ENCODE data around the gene PAQR4. TPM values are rescaled to one million over a fixed set of nuclear protein-coding genes. Genes with fewer than 3 reads are reported as not detected.
"Not testable (repeated sequence)": the region's sequence is repeated elsewhere in the genome, so short reads cannot be mapped to it uniquely, and the experiment has no call there.

The PAQR4 gene
- 10.6 TPM for polyA plus RNA-seq (2013, experiment 1 of 2)
- polyA plus RNA-seq (2013, experiment 2 of 2), result 9.6 TPM

DNA sequence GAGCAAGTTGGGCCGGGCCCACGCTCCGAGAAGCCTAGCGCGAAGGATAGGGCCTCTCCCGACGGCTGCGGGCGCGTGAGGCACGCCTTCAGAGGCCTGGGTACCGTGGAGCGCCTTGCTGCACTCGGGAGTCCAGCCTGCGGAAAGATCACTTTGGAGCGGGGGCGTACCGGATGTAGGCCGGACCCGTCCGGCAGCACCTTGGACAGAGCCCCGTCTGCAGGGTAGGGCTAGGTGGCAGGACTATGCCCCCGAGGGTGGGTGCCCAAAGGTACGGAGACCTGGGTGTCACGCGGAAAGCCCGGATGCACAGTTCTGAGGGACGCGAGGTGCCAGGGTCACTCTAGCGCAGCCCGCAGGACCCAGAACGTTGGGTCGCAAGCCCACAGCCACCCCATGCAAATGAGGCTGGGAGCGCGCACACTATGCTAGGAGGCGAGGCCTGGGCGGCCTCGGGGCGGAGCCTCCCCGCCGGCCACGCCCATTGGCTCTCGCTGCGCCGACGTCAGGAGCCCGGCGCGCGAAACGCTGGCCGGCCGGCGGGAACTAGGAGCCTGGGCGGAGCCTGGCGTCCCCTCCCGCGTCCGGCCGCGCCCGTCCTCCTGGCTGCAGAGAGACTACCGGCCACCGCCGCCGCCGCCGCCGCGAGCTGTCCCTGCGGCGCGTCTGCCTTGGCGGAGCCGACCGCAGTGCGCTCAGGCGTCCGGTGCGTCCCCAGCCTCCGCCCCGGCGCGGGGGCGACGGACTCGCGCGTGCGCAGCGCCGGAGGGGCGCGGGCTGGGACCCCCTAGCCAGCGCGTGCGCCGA lies at the start of gene PAQR4:
PAQR4 (plus strand) TSS at position 611 of the 807 bp plus-strand sequence. CDS start 327 bp downstream, outside the sequence.
- H3K4me3 ChIP-seq (ENCODE audit: extremely low read depth, insufficient read depth, low read length, poor library complexity, severe bottlenecking), result peak within 1 kb of the TSS; percentile 64
- WGBS, 2 experiments (ENCODE audit: insufficient coverage in 2 of 2), result 3% methylated on average over 89 to 98 of the region's 98 CpGs
- no peaks in the 10 kb centered on the region for H3K4me1 ChIP-seq (ENCODE audit: control insufficient read depth, insufficient read depth, low read length, poor library complexity, severe bottlenecking)
- no peak within 1 kb of the TSS for H3K27ac ChIP-seq (ENCODE audit: low read depth, low read length, severe bottlenecking)
- no peaks in the 10 kb centered on the region for H3K9me3 ChIP-seq (ENCODE audit: control insufficient read depth, low read length)
- peaks cover 16% of the 10 kb centered on the region for H3K36me3 ChIP-seq (ENCODE audit: control insufficient read depth, insufficient read depth, low read length)

DNA sequence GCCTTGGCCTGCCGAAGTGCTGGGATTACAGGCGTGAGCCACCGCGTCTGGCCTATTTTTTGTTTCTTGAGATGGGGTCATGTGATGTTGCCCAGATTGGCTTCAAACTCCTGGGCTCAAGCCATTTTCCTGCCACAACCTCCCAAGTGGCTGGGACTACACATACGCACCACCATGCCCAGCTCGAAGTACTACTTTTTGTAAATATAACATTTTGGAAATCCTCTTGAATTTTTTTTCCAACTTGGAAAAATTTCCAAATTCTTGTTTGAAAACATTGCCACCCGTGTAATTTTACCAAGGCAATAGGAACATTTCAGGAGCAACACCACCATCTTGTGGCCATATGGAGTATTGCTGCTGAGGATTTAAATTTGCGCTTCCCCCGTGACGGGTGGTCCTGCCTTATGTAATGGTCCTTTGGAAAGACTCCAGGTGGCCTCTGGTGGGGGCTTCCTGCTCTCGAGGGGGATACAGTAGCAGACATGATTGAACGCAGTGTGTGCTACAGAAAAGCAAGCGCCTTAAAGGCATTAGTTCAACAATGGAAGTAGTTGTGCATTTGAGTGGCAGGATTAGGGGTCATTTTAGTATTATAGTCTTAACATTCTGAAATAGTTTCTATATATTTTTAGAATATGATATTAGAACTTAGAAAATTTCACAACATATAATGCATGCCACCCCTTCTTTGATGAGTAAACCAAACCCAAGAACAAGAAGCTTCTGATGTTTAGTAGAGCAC lies 49.5 kb upstream of the PAQR4 start:
- H3K36me3 ChIP-seq (ENCODE audit: control insufficient read depth, insufficient read depth, low read length), result peaks cover 36% of the 10 kb centered on the region
- no peaks in the 10 kb centered on the region for H3K9me3 ChIP-seq (ENCODE audit: control insufficient read depth, low read length)
- 39 to 43% methylated on average over 8 to 11 of the region's 13 CpGs for WGBS, 2 experiments (ENCODE audit: insufficient coverage in 2 of 2)
- H3K27ac ChIP-seq (ENCODE audit: low read depth, low read length, severe bottlenecking), result no peak overlapping the region
- H3K4me1 ChIP-seq (ENCODE audit: control insufficient read depth, insufficient read depth, low read length, poor library complexity, severe bottlenecking), result peaks cover 10% of the 10 kb centered on the region
- H3K4me3 ChIP-seq (ENCODE audit: extremely low read depth, insufficient read depth, low read length, poor library complexity, severe bottlenecking), result no peak overlapping the region

DNA sequence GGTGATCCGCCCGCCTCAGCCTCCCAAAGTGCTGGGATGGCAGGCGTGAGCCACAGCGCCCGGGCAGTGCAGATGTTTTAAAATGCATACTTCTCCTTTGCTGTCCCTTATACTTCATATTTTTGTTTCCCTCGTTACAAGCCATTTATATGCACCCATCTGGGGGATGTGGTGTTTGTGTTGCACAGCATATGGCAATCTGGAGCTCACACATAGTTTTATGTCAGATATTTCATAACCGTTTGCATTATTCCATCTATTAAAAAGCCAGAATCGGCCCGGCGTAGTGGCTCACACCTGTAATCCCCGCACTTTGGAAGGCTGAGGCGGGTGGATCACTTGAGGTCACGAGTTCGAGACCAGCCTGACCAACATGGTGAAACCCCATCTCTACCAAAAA lies 45.7 kb upstream of the PAQR4 start:
- H3K4me1 ChIP-seq (ENCODE audit: control insufficient read depth, insufficient read depth, low read length, poor library complexity, severe bottlenecking), result peaks cover 3% of the 10 kb centered on the region
- H3K27ac ChIP-seq (ENCODE audit: low read depth, low read length, severe bottlenecking), result no peak overlapping the region
- H3K9me3 ChIP-seq (ENCODE audit: control insufficient read depth, low read length), result no peaks in the 10 kb centered on the region
- no peak overlapping the region for H3K4me3 ChIP-seq (ENCODE audit: extremely low read depth, insufficient read depth, low read length, poor library complexity, severe bottlenecking)
- 93 to 97% methylated on average over 9 to 12 of the region's 14 CpGs for WGBS, 2 experiments (ENCODE audit: insufficient coverage in 2 of 2)
- H3K36me3 ChIP-seq (ENCODE audit: control insufficient read depth, insufficient read depth, low read length), result peaks cover 20% of the 10 kb centered on the region

GRCh38 chr16:2924901-2925755 lies 44.0 kb upstream of the PAQR4 start:
- Histone ChIP-seq H3K4me1 (ENCODE audit: control insufficient read depth, insufficient read depth, low read length, poor library complexity, severe bottlenecking) (peaks cover 3% of the 10 kb centered on the region), H3K36me3 (ENCODE audit: control insufficient read depth, insufficient read depth, low read length) (peaks cover 21% of the 10 kb centered on the region), H3K9me3 (ENCODE audit: control insufficient read depth, low read length) (no peaks in the 10 kb centered on the region), H3K27ac (ENCODE audit: low read depth, low read length, severe bottlenecking) (no peak overlapping the region), H3K4me3 (ENCODE audit: extremely low read depth, insufficient read depth, low read length, poor library complexity, severe bottlenecking) (no peak overlapping the region)
- 87% methylated on average over 20 to 26 of the region's 42 CpGs for WGBS, 2 experiments (ENCODE audit: insufficient coverage in 2 of 2)

DNA sequence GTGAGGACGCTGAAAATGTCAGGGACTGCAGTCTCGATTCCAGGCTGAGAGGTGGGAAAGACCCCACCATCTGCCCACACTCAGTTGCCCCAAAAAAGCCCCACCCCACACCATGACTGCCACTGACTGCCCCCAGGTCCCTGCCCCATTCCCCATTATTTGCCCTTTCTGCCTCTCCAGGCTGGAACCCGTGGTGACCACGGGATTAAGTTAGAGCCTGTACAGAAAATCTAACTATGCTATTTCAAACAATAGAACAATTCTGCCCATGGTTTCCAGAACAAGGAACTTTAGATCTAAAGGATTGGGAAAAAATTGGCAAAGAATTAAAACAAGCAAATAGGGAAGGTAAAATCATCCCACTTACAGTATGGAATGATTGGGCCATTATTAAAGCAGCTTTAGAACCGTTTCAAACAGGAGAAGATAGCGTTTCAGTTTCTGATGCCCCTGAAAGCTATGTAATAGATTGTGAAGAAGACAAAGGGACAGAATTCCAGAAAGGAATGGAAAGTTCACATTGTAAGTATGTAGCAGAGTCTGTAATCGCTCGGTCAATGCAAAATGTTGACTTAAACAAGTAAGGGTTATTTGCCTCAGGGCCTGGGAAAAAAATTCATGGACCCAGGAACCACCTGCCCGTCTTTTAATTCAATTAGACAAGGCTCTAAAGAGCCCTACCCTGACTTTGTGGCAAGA lies 43.0 kb upstream of the PAQR4 start:
- 95 to 96% methylated on average over 4 of the region's 9 CpGs for WGBS, 2 experiments (ENCODE audit: insufficient coverage in 2 of 2)
- Histone ChIP-seq H3K27ac (ENCODE audit: low read depth, low read length, severe bottlenecking) (no peak overlapping the region), H3K9me3 (ENCODE audit: control insufficient read depth, low read length) (no peaks in the 10 kb centered on the region), H3K4me1 (ENCODE audit: control insufficient read depth, insufficient read depth, low read length, poor library complexity, severe bottlenecking) (peaks cover 3% of the 10 kb centered on the region), H3K4me3 (ENCODE audit: extremely low read depth, insufficient read depth, low read length, poor library complexity, severe bottlenecking) (no peak overlapping the region), H3K36me3 (ENCODE audit: control insufficient read depth, insufficient read depth, low read length) (peaks cover 22% of the 10 kb centered on the region)

DNA sequence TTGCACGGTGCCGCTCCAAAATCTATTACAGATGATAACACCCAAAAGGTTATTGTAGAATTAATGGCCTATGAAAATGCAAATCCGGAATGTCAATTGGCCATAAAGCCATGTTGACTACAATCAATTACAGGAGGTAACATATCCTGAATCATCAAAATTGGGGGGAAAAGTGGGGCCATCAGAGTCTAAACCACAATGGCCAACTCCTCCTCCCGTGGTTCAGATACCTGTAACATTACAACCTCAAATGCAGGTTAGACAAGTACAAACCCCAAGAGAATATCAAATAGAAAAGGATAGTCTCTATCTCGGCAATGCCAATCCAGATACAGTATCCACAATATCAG lies 42.5 kb upstream of the PAQR4 start:
- Histone ChIP-seq H3K27ac (ENCODE audit: low read depth, low read length, severe bottlenecking) (no peak overlapping the region), H3K4me3 (ENCODE audit: extremely low read depth, insufficient read depth, low read length, poor library complexity, severe bottlenecking) (no peak overlapping the region), H3K9me3 (ENCODE audit: control insufficient read depth, low read length) (no peaks in the 10 kb centered on the region), H3K36me3 (ENCODE audit: control insufficient read depth, insufficient read depth, low read length) (peaks cover 22% of the 10 kb centered on the region), H3K4me1 (ENCODE audit: control insufficient read depth, insufficient read depth, low read length, poor library complexity, severe bottlenecking) (peaks cover 3% of the 10 kb centered on the region)
- WGBS, 2 experiments (ENCODE audit: insufficient coverage in 2 of 2), result 92% methylated on average over 2 of the region's 5 CpGs; no CpG with 5 or more reads in 1 of the 2 experiments

GRCh38 chr16:2927010-2927646 lies 42.0 kb upstream of the PAQR4 start:
- peaks cover 3% of the 10 kb centered on the region for H3K4me1 ChIP-seq (ENCODE audit: control insufficient read depth, insufficient read depth, low read length, poor library complexity, severe bottlenecking)
- no peak overlapping the region for H3K27ac ChIP-seq (ENCODE audit: low read depth, low read length, severe bottlenecking)
- 21 to 23% methylated on average over 15 to 17 of the region's 19 CpGs for WGBS, 2 experiments (ENCODE audit: insufficient coverage in 2 of 2)
- no peaks in the 10 kb centered on the region for H3K9me3 ChIP-seq (ENCODE audit: control insufficient read depth, low read length)
- H3K4me3 ChIP-seq (ENCODE audit: extremely low read depth, insufficient read depth, low read length, poor library complexity, severe bottlenecking), result no peak overlapping the region
- H3K36me3 ChIP-seq (ENCODE audit: control insufficient read depth, insufficient read depth, low read length), result peaks cover 17% of the 10 kb centered on the region

GRCh38 chr16:2928151-2928550 lies 41.0 kb upstream of the PAQR4 start:
- H3K4me1 ChIP-seq (ENCODE audit: control insufficient read depth, insufficient read depth, low read length, poor library complexity, severe bottlenecking); H3K4me3 ChIP-seq (ENCODE audit: extremely low read depth, insufficient read depth, low read length, poor library complexity, severe bottlenecking); H3K27ac ChIP-seq (ENCODE audit: low read depth, low read length, severe bottlenecking); H3K9me3 ChIP-seq (ENCODE audit: control insufficient read depth, low read length): not testable (repeated sequence)
- H3K36me3 ChIP-seq (ENCODE audit: control insufficient read depth, insufficient read depth, low read length), result peaks cover 13% of the 10 kb centered on the region
- WGBS, 2 experiments (ENCODE audit: insufficient coverage in 2 of 2), result 78 to 100% methylated on average over 2 to 4 of the region's 4 CpGs

DNA sequence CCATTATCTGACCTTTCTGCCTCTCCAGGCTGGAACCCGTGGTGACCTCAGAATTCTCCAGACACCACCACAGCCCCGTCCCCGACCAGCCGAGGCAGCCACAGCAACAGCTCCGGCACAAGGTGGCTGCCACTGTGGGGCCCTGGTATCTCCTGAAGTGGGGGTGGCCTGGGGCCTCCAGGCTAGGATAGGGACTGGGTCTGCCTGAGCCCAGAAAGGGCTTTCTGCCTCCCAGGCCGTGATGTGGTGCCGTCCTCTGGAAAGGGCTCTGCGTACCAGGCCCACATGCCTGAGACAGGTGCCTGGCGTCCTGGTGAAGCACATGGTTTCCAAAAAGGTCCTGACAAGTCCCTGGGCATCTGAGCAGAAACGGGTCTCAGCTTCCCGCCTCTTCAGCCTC lies 40.4 kb upstream of the PAQR4 start:
- 92 to 94% methylated on average over 6 to 10 of the region's 11 CpGs for WGBS, 2 experiments (ENCODE audit: insufficient coverage in 2 of 2)
- no peak overlapping the region for H3K27ac ChIP-seq (ENCODE audit: low read depth, low read length, severe bottlenecking)
- no peaks in the 10 kb centered on the region for H3K9me3 ChIP-seq (ENCODE audit: control insufficient read depth, low read length)

More for the DNA sequence above, 40.4 kb upstream of the PAQR4 start:
- no peak overlapping the region for H3K4me3 ChIP-seq (ENCODE audit: extremely low read depth, insufficient read depth, low read length, poor library complexity, severe bottlenecking)
- H3K36me3 ChIP-seq (ENCODE audit: control insufficient read depth, insufficient read depth, low read length), result peaks cover 16% of the 10 kb centered on the region
- H3K4me1 ChIP-seq (ENCODE audit: control insufficient read depth, insufficient read depth, low read length, poor library complexity, severe bottlenecking), result peaks cover 3% of the 10 kb centered on the region
